ENCODE measurements around the gene P2RY8. TPM values are rescaled to one million over a fixed set of nuclear protein-coding genes. Genes with fewer than 3 reads are reported as not detected.
"Not testable (repeated sequence)": the region's sequence is repeated elsewhere in the genome, so short reads cannot be mapped to it uniquely, and the experiment has no call there.

Gene P2RY8
- total RNA-seq, 1 donor = not detected

- H3K4me3 ChIP-seq (ENCODE audit: low read depth, low read length) = no peak overlapping the region
- no peak for TF ChIP-seq CTCF (IDR thresholded peaks at IDR 0.05; ENCODE audit: insufficient read depth, low read length)
Observed at GRCh38 chrX:1434871-1435240, 102.1 kb downstream of the P2RY8 start.

GRCh38 chrX:1433646-1434357, 103.2 kb downstream of the P2RY8 start:
- no peak overlapping the region for H3K4me3 ChIP-seq (ENCODE audit: low read depth, low read length)
- no peak for DNase-seq (ENCODE audit: low read depth)
- TF ChIP-seq CTCF (IDR thresholded peaks at IDR 0.05; ENCODE audit: insufficient read depth, low read length) = no peak

More at GRCh38 chrX:1434871-1435240, 102.1 kb downstream of the P2RY8 start:
- no peak for DNase-seq (ENCODE audit: low read depth)

- TF ChIP-seq CTCF (IDR thresholded peaks at IDR 0.05; ENCODE audit: insufficient read depth, low read length) = no peak
- DNase-seq (ENCODE audit: low read depth) = no peak
- no peak overlapping the region for H3K4me3 ChIP-seq (ENCODE audit: low read depth, low read length)
Observed at GRCh38 chrX:1430451-1430850, 106.5 kb downstream of the P2RY8 start.

GRCh38 chrX:1427756-1428155, 109.2 kb downstream of the P2RY8 start:
- DNase-seq (ENCODE audit: low read depth) = no peak
- H3K4me3 ChIP-seq (ENCODE audit: low read depth, low read length) = no peak overlapping the region
- TF ChIP-seq CTCF (IDR thresholded peaks at IDR 0.05; ENCODE audit: insufficient read depth, low read length) = no peak

GRCh38 chrX:1426321-1426720, 110.7 kb downstream of the P2RY8 start:
- not testable (repeated sequence) for H3K4me3 ChIP-seq (ENCODE audit: low read depth, low read length); DNase-seq (ENCODE audit: low read depth)

GRCh38 chrX:1425381-1425780, 111.6 kb downstream of the P2RY8 start:
- no peak overlapping the region for H3K4me3 ChIP-seq (ENCODE audit: low read depth, low read length)
- no peak for TF ChIP-seq CTCF (IDR thresholded peaks at IDR 0.05; ENCODE audit: insufficient read depth, low read length)
- no peak for DNase-seq (ENCODE audit: low read depth)

- no peak for DNase-seq (ENCODE audit: low read depth)
- no peak for TF ChIP-seq CTCF (IDR thresholded peaks at IDR 0.05; ENCODE audit: insufficient read depth, low read length)
- no peak overlapping the region for H3K4me3 ChIP-seq (ENCODE audit: low read depth, low read length)
Observed at GRCh38 chrX:1424147-1424851, 112.7 kb downstream of the P2RY8 start.
